Activated naive CD8-positive, alpha-beta T cell (primary cell): ENCODE results near the gene VSIG10L2.

ENCODE experiments used
- H3K27ac Mint-ChIP-seq: one replicate; pipeline ENCODE4 v1.8.0; 2021; ENCODE audit warnings: mixed read lengths
- H3K27me3 Mint-ChIP-seq: one replicate; pipeline ENCODE4 v1.8.0; 2021; ENCODE audit warnings: mixed read lengths
- H3K36me3 Mint-ChIP-seq: one replicate; pipeline ENCODE4 v1.8.0; 2021; ENCODE audit warnings: mixed read lengths
- H3K4me1 Mint-ChIP-seq: one replicate; pipeline ENCODE4 v1.8.0; 2021; ENCODE audit warnings: low read depth, mixed read lengths
- H3K4me3 Mint-ChIP-seq: one replicate; pipeline ENCODE4 v1.8.0; 2021; ENCODE audit warnings: mild to moderate bottlenecking, mixed read lengths
- H3K9me3 Mint-ChIP-seq: one replicate; pipeline ENCODE4 v1.8.0; 2021; ENCODE audit warnings: low read depth, mixed read lengths

Gene VSIG10L2

DNA sequence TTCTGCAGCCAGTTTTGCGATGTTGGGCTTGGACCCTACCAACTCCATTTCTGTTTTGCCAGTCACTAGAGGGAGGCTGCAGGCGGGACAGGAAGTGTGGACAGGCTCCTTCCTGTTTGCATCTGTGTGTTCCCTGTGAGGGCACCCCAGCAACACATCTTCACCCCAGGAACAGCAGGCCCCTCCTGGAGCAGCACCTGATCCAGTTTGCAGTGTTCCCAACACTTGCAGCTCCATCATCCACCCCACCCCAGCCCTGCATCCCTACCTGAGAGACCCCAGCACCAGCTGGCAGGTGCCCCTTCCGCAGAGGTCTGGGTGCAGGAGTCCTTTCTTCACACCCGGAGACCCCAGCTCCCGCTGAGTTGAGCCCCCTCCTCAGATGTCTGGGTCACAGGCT lies 7.4 kb upstream of the VSIG10L2 start:
- H3K9me3 Mint-ChIP-seq, result no peaks in the 10 kb centered on the region
- no peaks in the 10 kb centered on the region for H3K27me3 Mint-ChIP-seq
- peaks cover 14% of the 10 kb centered on the region for H3K4me1 Mint-ChIP-seq
- no peak overlapping the region for H3K27ac Mint-ChIP-seq
- H3K36me3 Mint-ChIP-seq, result no peaks in the 10 kb centered on the region
- no peak overlapping the region for H3K4me3 Mint-ChIP-seq

DNA sequence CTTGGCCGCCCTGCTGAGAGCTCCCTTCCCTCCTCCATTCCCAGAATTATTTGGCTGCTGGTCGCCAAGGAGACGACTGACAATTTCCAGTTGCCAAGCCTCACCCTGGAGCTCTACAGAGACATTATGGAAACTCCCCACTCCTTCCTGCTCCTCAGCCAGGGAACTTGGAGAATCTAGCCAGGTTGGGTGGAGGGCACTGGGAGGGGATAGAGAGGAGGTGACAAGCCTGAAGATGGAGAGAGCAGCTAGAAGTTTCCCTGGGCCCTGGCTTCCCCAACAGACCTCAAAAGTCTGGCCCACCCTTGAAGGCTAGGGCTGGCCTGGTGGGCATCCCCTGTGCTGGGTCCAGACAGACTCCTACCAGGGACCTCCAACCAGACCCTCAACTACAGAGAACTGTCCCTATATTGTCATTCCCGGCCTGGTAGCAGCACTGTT lies 6.7 kb upstream of the VSIG10L2 start:
- H3K27ac Mint-ChIP-seq, result no peak overlapping the region
- no peak overlapping the region for H3K4me3 Mint-ChIP-seq
- H3K4me1 Mint-ChIP-seq, result peaks cover 13% of the 10 kb centered on the region
- H3K27me3 Mint-ChIP-seq, result no peaks in the 10 kb centered on the region
- H3K9me3 Mint-ChIP-seq, result no peaks in the 10 kb centered on the region
- no peaks in the 10 kb centered on the region for H3K36me3 Mint-ChIP-seq

- H3K36me3 Mint-ChIP-seq, result no peaks in the 10 kb centered on the region
- H3K9me3 Mint-ChIP-seq, result no peaks in the 10 kb centered on the region
- peaks cover 13% of the 10 kb centered on the region for H3K4me1 Mint-ChIP-seq
- H3K27ac Mint-ChIP-seq, result no peak overlapping the region
- no peaks in the 10 kb centered on the region for H3K27me3 Mint-ChIP-seq
- H3K4me3 Mint-ChIP-seq, result no peak overlapping the region
These were observed 5.7 kb upstream of the VSIG10L2 start for GRCh38 chr11:125940145-125940544.

DNA sequence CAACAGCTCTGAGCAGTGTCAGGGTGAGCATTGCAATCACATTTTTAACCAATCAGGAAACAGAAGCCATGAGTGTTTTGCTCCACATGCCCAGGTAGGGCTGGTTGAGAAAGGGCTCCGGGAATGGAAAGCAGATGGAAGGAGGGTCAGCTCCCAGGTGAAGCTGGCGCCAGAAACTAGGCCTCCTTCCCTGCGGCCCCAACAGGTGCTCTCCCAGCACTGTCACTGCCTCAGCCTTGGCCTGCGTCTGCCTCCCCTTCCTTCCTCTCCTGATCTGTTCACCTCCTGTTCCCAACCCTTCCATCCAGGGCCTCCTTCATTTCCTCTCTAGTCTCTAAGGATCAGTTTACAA lies 4.6 kb upstream of the VSIG10L2 start:
- Mint-ChIP-seq H3K4me3 (no peak overlapping the region), H3K27me3 (no peaks in the 10 kb centered on the region), H3K9me3 (no peaks in the 10 kb centered on the region), H3K36me3 (no peaks in the 10 kb centered on the region), H3K27ac (no peak overlapping the region), H3K4me1 (peaks cover 13% of the 10 kb centered on the region)

DNA sequence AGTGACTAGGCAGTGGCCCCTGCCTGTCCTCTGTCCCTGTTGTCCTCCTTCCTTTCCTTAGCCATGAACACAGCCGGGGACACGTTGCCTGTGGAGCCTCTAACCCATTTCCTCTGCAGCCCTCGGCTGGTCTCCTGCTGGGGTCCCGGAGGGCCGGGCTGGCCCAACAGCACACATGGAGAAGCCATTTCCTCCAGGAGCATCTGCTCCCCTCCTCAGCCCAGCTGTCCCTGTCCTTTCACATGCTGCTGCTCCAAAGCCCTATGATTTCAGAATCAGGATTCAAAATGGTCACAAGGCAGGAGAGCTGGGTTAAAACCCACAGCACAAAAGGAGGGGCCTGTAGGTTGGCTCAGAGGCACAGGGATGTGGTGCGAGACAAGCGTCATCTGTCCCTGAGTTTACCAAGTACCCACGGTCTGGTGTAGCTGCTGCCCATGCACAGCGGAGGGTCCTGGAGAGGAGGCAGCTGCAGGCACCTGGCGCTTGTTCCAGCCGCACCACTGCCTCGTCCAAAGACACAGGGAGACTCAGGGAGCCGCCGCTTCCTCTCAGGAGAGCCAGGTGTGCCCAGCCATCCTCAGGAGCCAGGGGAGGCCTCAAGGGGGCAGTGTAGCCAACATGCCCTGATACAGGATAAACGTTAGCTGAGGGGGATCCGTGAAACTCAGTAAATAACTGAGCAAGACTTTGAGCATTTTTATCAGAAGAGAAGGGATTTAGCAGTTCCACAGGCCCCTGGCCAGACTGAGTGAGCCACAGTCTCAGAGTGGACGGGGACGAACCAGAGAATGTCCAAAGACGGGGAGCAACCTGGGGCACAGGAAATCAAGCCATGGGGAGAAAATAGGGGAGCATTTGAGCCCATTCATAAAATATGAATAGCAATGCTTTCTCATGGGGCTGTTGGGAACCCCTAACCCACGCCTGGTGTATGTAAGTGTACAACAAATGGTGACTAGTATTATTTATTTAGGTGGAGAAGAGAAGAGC lies 3.9 kb upstream of the VSIG10L2 start:
- no peak overlapping the region for H3K27ac Mint-ChIP-seq
- H3K4me1 Mint-ChIP-seq, result peaks cover 13% of the 10 kb centered on the region
- no peaks in the 10 kb centered on the region for H3K9me3 Mint-ChIP-seq
- no peak overlapping the region for H3K4me3 Mint-ChIP-seq
- no peaks in the 10 kb centered on the region for H3K27me3 Mint-ChIP-seq
- no peaks in the 10 kb centered on the region for H3K36me3 Mint-ChIP-seq

- H3K4me3 Mint-ChIP-seq, result no peak overlapping the region
- H3K27ac Mint-ChIP-seq, result no peak overlapping the region
- H3K9me3 Mint-ChIP-seq, result no peaks in the 10 kb centered on the region
- peaks cover 13% of the 10 kb centered on the region for H3K4me1 Mint-ChIP-seq
- no peaks in the 10 kb centered on the region for H3K36me3 Mint-ChIP-seq
- H3K27me3 Mint-ChIP-seq, result no peaks in the 10 kb centered on the region
These were observed 2.9 kb upstream of the VSIG10L2 start for GRCh38 chr11:125942771-125943428.

GRCh38 chr11:125943661-125944349 lies 2.0 kb upstream of the VSIG10L2 start:
- H3K27me3 Mint-ChIP-seq, result no peaks in the 10 kb centered on the region
- H3K4me1 Mint-ChIP-seq, result peaks cover 8% of the 10 kb centered on the region
- no peak overlapping the region for H3K27ac Mint-ChIP-seq
- H3K36me3 Mint-ChIP-seq, result no peaks in the 10 kb centered on the region
- no peaks in the 10 kb centered on the region for H3K9me3 Mint-ChIP-seq
- no peak overlapping the region for H3K4me3 Mint-ChIP-seq

- no peaks in the 10 kb centered on the region for H3K27me3 Mint-ChIP-seq
These were observed 1.4 kb upstream of the VSIG10L2 start for GRCh38 chr11:125944350-125945010.

DNA sequence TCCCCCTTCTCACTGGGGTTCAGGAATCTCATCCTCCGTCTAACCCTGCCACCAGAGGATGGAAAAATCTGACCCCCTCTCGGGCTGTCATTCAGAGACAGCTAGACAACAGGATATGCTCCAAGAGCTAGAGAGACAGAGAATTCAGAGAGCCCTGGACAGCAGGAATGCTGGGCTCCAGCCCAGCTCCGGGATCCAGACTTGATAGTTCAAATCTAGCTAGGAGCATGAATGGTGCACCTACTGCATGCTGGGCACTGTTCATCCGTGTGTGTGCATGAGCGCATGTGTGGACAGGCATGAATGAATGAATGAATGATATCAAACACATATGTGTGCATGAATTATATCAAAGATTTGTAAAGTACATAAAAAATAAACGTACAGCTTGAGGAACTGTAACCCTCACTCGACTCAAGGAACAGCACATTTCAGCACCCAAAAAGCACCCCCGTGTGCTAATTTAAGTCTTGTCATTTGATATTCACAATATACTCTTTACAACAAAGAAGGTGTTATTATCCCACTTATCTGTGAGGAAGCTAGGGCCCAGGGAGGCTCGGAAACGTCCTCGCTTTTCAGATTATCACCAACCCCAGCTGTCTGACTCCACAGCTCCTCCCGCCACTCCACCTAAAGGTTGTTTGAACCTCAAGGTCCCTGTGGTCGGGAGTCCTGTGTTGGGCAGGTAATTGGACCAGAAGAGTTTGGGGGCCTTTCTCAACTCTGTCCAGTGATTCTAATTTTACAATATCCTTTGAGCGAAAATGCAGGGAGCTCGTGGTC lies 640 bp upstream of the VSIG10L2 start:
- peaks cover 6% of the 10 kb centered on the region for H3K4me1 Mint-ChIP-seq
- no peak overlapping the region for H3K4me3 Mint-ChIP-seq
- no peaks in the 10 kb centered on the region for H3K27me3 Mint-ChIP-seq
- no peak overlapping the region for H3K27ac Mint-ChIP-seq
- H3K36me3 Mint-ChIP-seq, result no peaks in the 10 kb centered on the region
- no peaks in the 10 kb centered on the region for H3K9me3 Mint-ChIP-seq

More at GRCh38 chr11:125944350-125945010, 1.4 kb upstream of the VSIG10L2 start:
- Mint-ChIP-seq H3K4me1 (peaks cover 6% of the 10 kb centered on the region), H3K27ac (no peak overlapping the region), H3K4me3 (no peak overlapping the region), H3K9me3 (no peaks in the 10 kb centered on the region), H3K36me3 (no peaks in the 10 kb centered on the region)

GRCh38 chr11:125946712-125947418 lies 1.0 kb downstream of the VSIG10L2 start:
- no peaks in the 10 kb centered on the region for H3K9me3 Mint-ChIP-seq
- H3K4me1 Mint-ChIP-seq, result peaks cover 5% of the 10 kb centered on the region
- no peaks in the 10 kb centered on the region for H3K36me3 Mint-ChIP-seq
- no peak overlapping the region for H3K4me3 Mint-ChIP-seq
- no peak overlapping the region for H3K27ac Mint-ChIP-seq
- H3K27me3 Mint-ChIP-seq, result peaks cover 3% of the 10 kb centered on the region

DNA sequence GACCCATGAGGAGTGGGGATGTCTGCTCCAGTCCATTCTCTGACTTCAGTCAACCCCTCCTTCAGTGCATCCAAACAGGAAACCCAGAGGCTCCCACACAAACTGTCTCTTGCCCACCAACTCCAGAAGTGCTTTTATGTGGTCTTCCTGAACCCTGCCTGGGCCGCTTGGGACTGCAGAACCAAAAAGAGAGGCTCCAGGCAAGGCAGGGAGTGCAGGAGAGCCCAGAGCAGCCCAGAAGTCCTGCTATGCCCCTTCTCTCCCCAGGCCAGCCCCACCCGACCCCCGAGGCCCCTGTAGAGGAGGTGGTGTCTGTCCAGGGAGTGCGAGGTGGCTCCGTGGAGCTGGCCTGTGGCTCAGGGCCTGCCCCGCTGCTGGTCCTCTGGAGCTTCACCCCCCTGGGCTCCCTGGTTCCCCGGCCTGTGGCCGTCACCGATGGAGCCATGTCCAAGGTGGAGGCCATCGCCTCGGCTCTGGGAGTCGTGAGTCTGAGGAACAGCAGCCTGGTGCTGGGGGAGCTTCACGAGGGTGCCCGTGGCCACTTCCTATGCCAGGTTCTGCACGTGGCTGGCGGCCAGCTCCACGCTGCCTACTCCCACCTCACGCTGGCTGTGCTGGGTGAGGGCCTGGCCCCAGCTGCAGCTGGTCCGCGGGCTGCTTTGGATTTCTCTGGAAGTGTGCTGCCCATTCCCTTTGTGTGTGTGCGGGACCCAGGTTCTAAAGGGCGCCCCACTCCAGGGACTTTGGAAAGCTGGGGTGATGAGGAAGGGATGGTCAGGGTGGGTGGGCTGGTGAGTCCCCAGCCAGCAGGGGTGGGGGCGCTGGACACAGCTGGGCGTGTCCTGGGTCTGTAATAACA lies 1.8 kb downstream of the VSIG10L2 start:
- no peaks in the 10 kb centered on the region for H3K9me3 Mint-ChIP-seq
- no peaks in the 10 kb centered on the region for H3K4me1 Mint-ChIP-seq
- H3K27ac Mint-ChIP-seq, result no peak overlapping the region
- H3K4me3 Mint-ChIP-seq, result no peak overlapping the region
- no peaks in the 10 kb centered on the region for H3K36me3 Mint-ChIP-seq
- H3K27me3 Mint-ChIP-seq, result peaks cover 3% of the 10 kb centered on the region

DNA sequence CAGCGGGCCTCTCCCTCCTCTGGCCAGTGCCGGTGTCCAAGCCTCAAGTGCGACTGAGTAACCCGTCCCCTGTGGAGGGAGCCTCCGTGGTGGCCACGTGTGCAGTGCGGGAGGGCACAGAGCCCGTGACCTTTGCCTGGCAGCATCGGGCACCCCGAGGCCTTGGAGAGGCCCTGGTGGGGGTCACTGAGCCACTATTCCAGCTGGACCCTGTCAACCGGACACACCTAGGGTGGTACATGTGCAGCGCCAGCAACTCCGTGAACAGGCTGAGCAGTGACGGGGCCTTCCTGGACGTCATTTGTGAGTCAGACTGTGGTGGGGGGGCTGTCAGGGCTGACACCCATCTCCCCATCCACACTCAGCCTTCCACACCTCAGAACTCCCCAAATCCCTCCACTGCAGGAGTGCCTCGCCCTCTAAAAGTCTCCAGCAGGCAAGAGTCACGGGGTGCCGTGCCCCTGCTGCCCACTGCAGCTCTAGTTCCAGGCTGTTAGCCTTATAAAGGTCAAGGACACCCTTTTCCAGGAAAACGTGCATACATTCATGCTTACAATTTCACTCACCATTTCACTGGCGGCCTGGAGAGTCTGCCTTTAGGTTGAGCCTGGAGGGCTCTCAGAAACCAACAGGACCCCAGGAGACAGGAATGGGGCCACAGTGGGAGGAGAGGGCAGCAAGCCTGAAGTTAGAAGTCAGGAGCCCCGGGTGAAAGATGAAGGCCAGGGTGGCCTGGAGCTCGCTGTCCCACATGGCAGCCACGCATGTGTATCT lies 2.6 kb downstream of the VSIG10L2 start:
- H3K27ac Mint-ChIP-seq, result no peak overlapping the region
- no peaks in the 10 kb centered on the region for H3K36me3 Mint-ChIP-seq
- no peaks in the 10 kb centered on the region for H3K4me1 Mint-ChIP-seq
- no peak overlapping the region for H3K4me3 Mint-ChIP-seq
- no peaks in the 10 kb centered on the region for H3K9me3 Mint-ChIP-seq
- peaks cover 3% of the 10 kb centered on the region for H3K27me3 Mint-ChIP-seq
